ENCODE data around the gene OSBPL8. TPM values are rescaled to one million over a fixed set of nuclear protein-coding genes. Genes with fewer than 3 reads are reported as not detected.

The OSBPL8 gene
- total RNA-seq, 2 donors from 2014 or later: 23.1 to 41.2 TPM

GRCh38 chr12:76536546-76536945 is 23.0 kb downstream of the OSBPL8 start:
- 85 to 86% methylated on average over 5 of the region's 5 CpGs for WGBS, 2 donors
- no peak for ATAC-seq
- H3K27ac ChIP-seq: no peak overlapping the region
- H3K9me3 ChIP-seq: no peaks in the 10 kb centered on the region
- no peak for DNase-seq
- intact Hi-C loops (cut with DNase I): no loop called here
- no peaks in the 10 kb centered on the region for H3K4me1 ChIP-seq
- no peaks in the 10 kb centered on the region for H3K27me3 ChIP-seq
- no peak for TF ChIP-seq POLR2A (IDR thresholded peaks at IDR 0.05)
- TF ChIP-seq CTCF (IDR thresholded peaks at IDR 0.05): no peak
- H3K4me3 ChIP-seq: no peak overlapping the region
- H3K36me3 ChIP-seq (replicated peaks in 1 of 2; ENCODE audit: insufficient read depth in 1 of 2, low read depth in 2 of 2): no peaks in the 10 kb centered on the region

- Histone ChIP-seq H3K4me1 (no peaks in the 10 kb centered on the region), H3K27me3 (no peaks in the 10 kb centered on the region), H3K4me3 (no peak overlapping the region), H3K27ac (no peak overlapping the region), H3K9me3 (no peaks in the 10 kb centered on the region), H3K36me3 (replicated peaks in 1 of 2; ENCODE audit: insufficient read depth in 1 of 2, low read depth in 2 of 2) (no peaks in the 10 kb centered on the region)
- no peak for TF ChIP-seq CTCF (IDR thresholded peaks at IDR 0.05)
- TF ChIP-seq POLR2A (IDR thresholded peaks at IDR 0.05): no peak
- WGBS, 2 donors: 83 to 89% methylated on average over 2 of the region's 2 CpGs
- no peak for ATAC-seq
- no peak for DNase-seq
- intact Hi-C loops (cut with DNase I): no loop called here
Measured at GRCh38 chr12:76535170-76535569, 24.4 kb downstream of the OSBPL8 start.

GRCh38 chr12:76533331-76533730 is 26.2 kb downstream of the OSBPL8 start:
- WGBS, 2 donors: 62 to 72% methylated on average over 5 of the region's 5 CpGs
- ATAC-seq (no peak), DNase-seq (no peak)
- H3K27me3 ChIP-seq: no peaks in the 10 kb centered on the region
- peaks cover 4% of the 10 kb centered on the region for H3K4me1 ChIP-seq
- no peak overlapping the region for H3K4me3 ChIP-seq
- H3K9me3 ChIP-seq: no peaks in the 10 kb centered on the region
- no peak for TF ChIP-seq CTCF (IDR thresholded peaks at IDR 0.05)
- no peak for TF ChIP-seq POLR2A (IDR thresholded peaks at IDR 0.05)
- no peaks in the 10 kb centered on the region for H3K36me3 ChIP-seq (replicated peaks in 1 of 2; ENCODE audit: insufficient read depth in 1 of 2, low read depth in 2 of 2)
- H3K27ac ChIP-seq: no peak overlapping the region
- intact Hi-C loops (cut with DNase I): no loop called here

- DNase-seq (no peak), ATAC-seq (no peak)
- H3K4me1 ChIP-seq: peaks cover 4% of the 10 kb centered on the region
- intact Hi-C loops (cut with DNase I): no loop called here
- no peaks in the 10 kb centered on the region for H3K9me3 ChIP-seq
- H3K4me3 ChIP-seq: no peak overlapping the region
- no peak overlapping the region for H3K27ac ChIP-seq
- no peak for TF ChIP-seq POLR2A (IDR thresholded peaks at IDR 0.05)
- no peak for TF ChIP-seq CTCF (IDR thresholded peaks at IDR 0.05)
- 89 to 91% methylated on average over 4 of the region's 4 CpGs for WGBS, 2 donors
- no peaks in the 10 kb centered on the region for H3K27me3 ChIP-seq
- H3K36me3 ChIP-seq (replicated peaks in 1 of 2; ENCODE audit: insufficient read depth in 1 of 2, low read depth in 2 of 2): no peaks in the 10 kb centered on the region
Measured at GRCh38 chr12:76532520-76532919, 27.1 kb downstream of the OSBPL8 start.

- DNase-seq (no peak), ATAC-seq (no peak)
- Histone ChIP-seq H3K36me3 (replicated peaks in 1 of 2; ENCODE audit: insufficient read depth in 1 of 2, low read depth in 2 of 2) (no peaks in the 10 kb centered on the region), H3K27me3 (no peaks in the 10 kb centered on the region), H3K4me3 (no peak overlapping the region), H3K4me1 (peaks cover 4% of the 10 kb centered on the region), H3K27ac (no peak overlapping the region), H3K9me3 (no peaks in the 10 kb centered on the region)
- intact Hi-C loops (cut with DNase I): no loop called here
- no peak for TF ChIP-seq CTCF (IDR thresholded peaks at IDR 0.05)
- no peak for TF ChIP-seq POLR2A (IDR thresholded peaks at IDR 0.05)
Measured at GRCh38 chr12:76531056-76531455, 28.5 kb downstream of the OSBPL8 start.

Measured in body of pancreas (tissue), 4 donors.